Subcutaneous abdominal adipose tissue (tissue), 5 donors: ENCODE measurements around the gene PHLDA1.

Source experiments
- H3K27ac ChIP-seq: one replicate; pipeline ENCODE4 v1.7.0; 2013; ENCODE audit warnings: low read depth, mild to moderate bottlenecking, inconsistent platforms, low read length, moderate library complexity
- H3K27me3 ChIP-seq, 5 donors: one replicate each; pipeline ENCODE4 v1.7.0; 2013; ENCODE audit warnings: low read length in 5 of 5, inconsistent platforms in 1 of 5; ENCODE audit not compliant: control insufficient read depth in 5 of 5, insufficient read depth in 4 of 5
- H3K36me3 ChIP-seq, 5 donors: one replicate each; pipeline ENCODE4 v1.7.0; 2013; ENCODE audit warnings: low read length in 5 of 5; ENCODE audit not compliant: control insufficient read depth in 5 of 5, insufficient read depth in 5 of 5
- H3K4me1 ChIP-seq, 5 donors: one replicate each; pipeline ENCODE4 v1.7.0; 2013; ENCODE audit warnings: low read length in 5 of 5, mild to moderate bottlenecking in 3 of 5, moderate library complexity in 1 of 5; ENCODE audit not compliant: control insufficient read depth in 5 of 5, insufficient read depth in 5 of 5
- H3K4me3 ChIP-seq, 5 donors: one replicate each; pipeline ENCODE4 v1.7.0; 2013; ENCODE audit warnings: low read length in 5 of 5, low read depth in 1 of 5
- H3K9ac ChIP-seq, 5 donors: one replicate each; pipeline ENCODE4 v1.7.0; 2013; ENCODE audit warnings: low read length in 5 of 5, mild to moderate bottlenecking in 4 of 5, moderate library complexity in 3 of 5
- H3K9me3 ChIP-seq, 5 donors: one replicate each; pipeline ENCODE4 v1.7.0; 2013; ENCODE audit warnings: low read length in 5 of 5; ENCODE audit not compliant: control insufficient read depth in 5 of 5
- donor health status: healthy.
- donor health status: healthy.
- donor health status: healthy.
- donor health status: healthy.
- donor health status: healthy.

The PHLDA1 gene

GRCh38 chr12:76022506-76022905 is 9.1 kb downstream of the PHLDA1 start:
- H3K4me1 ChIP-seq, result peaks cover 3 to 18% (median 14%) of the 10 kb centered on the region in 5 donors
- H3K9me3 ChIP-seq, result no peaks in the 10 kb centered on the region
- peaks cover 0 to 2% (median 0%) of the 10 kb centered on the region in 5 donors for H3K27me3 ChIP-seq
- no peak overlapping the region for H3K9ac ChIP-seq
- H3K36me3 ChIP-seq, result no peaks in the 10 kb centered on the region
- H3K4me3 ChIP-seq, result no peak overlapping the region
- H3K27ac ChIP-seq, result no peak overlapping the region

- Histone ChIP-seq H3K36me3 (no peaks in the 10 kb centered on the region), H3K4me1 (peaks cover 3 to 18% (median 14%) of the 10 kb centered on the region in 5 donors)
Observed at GRCh38 chr12:76020731-76021672, 10.6 kb downstream of the PHLDA1 start.

GRCh38 chr12:76020281-76020680 is 11.3 kb downstream of the PHLDA1 start:
- H3K4me3 ChIP-seq, result no peak overlapping the region
- H3K4me1 ChIP-seq, result peaks cover 3 to 18% (median 14%) of the 10 kb centered on the region in 5 donors
- H3K9ac ChIP-seq, result no peak overlapping the region
- no peaks in the 10 kb centered on the region for H3K27me3 ChIP-seq
- H3K27ac ChIP-seq, result no peak overlapping the region
- no peaks in the 10 kb centered on the region for H3K9me3 ChIP-seq
- H3K36me3 ChIP-seq, result no peaks in the 10 kb centered on the region

More at GRCh38 chr12:76020731-76021672, 10.6 kb downstream of the PHLDA1 start:
- Histone ChIP-seq H3K4me3 (no peak overlapping the region), H3K27me3 (no peaks in the 10 kb centered on the region), H3K27ac (peak overlapping the region; percentile 19), H3K9me3 (no peaks in the 10 kb centered on the region), H3K9ac (peak overlapping the region in 1 of 5 donors; percentile 10)

GRCh38 chr12:76018672-76019071 is 12.9 kb downstream of the PHLDA1 start:
- peaks cover 3 to 18% (median 14%) of the 10 kb centered on the region in 5 donors for H3K4me1 ChIP-seq
- no peaks in the 10 kb centered on the region for H3K36me3 ChIP-seq
- no peaks in the 10 kb centered on the region for H3K27me3 ChIP-seq
- H3K9ac ChIP-seq, result no peak overlapping the region
- H3K9me3 ChIP-seq, result no peaks in the 10 kb centered on the region
- H3K27ac ChIP-seq, result no peak overlapping the region
- H3K4me3 ChIP-seq, result no peak overlapping the region

- no peaks in the 10 kb centered on the region for H3K36me3 ChIP-seq
- no peaks in the 10 kb centered on the region for H3K27me3 ChIP-seq
- H3K9ac ChIP-seq, result no peak overlapping the region
- no peak overlapping the region for H3K27ac ChIP-seq
- H3K9me3 ChIP-seq, result no peaks in the 10 kb centered on the region
- H3K4me1 ChIP-seq, result peaks cover 3 to 18% (median 14%) of the 10 kb centered on the region in 5 donors
- H3K4me3 ChIP-seq, result no peak overlapping the region
Observed at GRCh38 chr12:76018111-76018510, 13.5 kb downstream of the PHLDA1 start.

- H3K4me3 ChIP-seq, result no peak overlapping the region
- no peak overlapping the region for H3K9ac ChIP-seq
- no peak overlapping the region for H3K27ac ChIP-seq
- H3K36me3 ChIP-seq, result no peaks in the 10 kb centered on the region
- no peaks in the 10 kb centered on the region for H3K9me3 ChIP-seq
- H3K4me1 ChIP-seq, result peaks cover 0 to 5% (median 0%) of the 10 kb centered on the region in 5 donors
- no peaks in the 10 kb centered on the region for H3K27me3 ChIP-seq
Observed at GRCh38 chr12:76014007-76014406, 17.6 kb downstream of the PHLDA1 start.

GRCh38 chr12:76013603-76014002 is 18.0 kb downstream of the PHLDA1 start:
- H3K9ac ChIP-seq, result no peak overlapping the region
- no peaks in the 10 kb centered on the region for H3K36me3 ChIP-seq
- no peaks in the 10 kb centered on the region for H3K9me3 ChIP-seq
- no peak overlapping the region for H3K4me3 ChIP-seq
- H3K27me3 ChIP-seq, result no peaks in the 10 kb centered on the region
- peaks cover 0 to 5% (median 0%) of the 10 kb centered on the region in 5 donors for H3K4me1 ChIP-seq
- no peak overlapping the region for H3K27ac ChIP-seq

- Histone ChIP-seq H3K9me3 (no peaks in the 10 kb centered on the region), H3K27me3 (no peaks in the 10 kb centered on the region), H3K9ac (no peak overlapping the region), H3K36me3 (no peaks in the 10 kb centered on the region), H3K4me3 (no peak overlapping the region), H3K4me1 (no peaks in the 10 kb centered on the region), H3K27ac (no peak overlapping the region)
Observed at GRCh38 chr12:76012644-76013043, 18.9 kb downstream of the PHLDA1 start.

GRCh38 chr12:76010732-76011458 is 20.7 kb downstream of the PHLDA1 start:
- no peaks in the 10 kb centered on the region for H3K9me3 ChIP-seq
- H3K4me3 ChIP-seq, result no peak overlapping the region
- no peaks in the 10 kb centered on the region for H3K27me3 ChIP-seq
- H3K9ac ChIP-seq, result no peak overlapping the region
- no peak overlapping the region for H3K27ac ChIP-seq
- H3K4me1 ChIP-seq, result no peaks in the 10 kb centered on the region
- no peaks in the 10 kb centered on the region for H3K36me3 ChIP-seq

GRCh38 chr12:76008428-76008827 is 23.1 kb downstream of the PHLDA1 start:
- no peaks in the 10 kb centered on the region for H3K27me3 ChIP-seq
- H3K36me3 ChIP-seq, result no peaks in the 10 kb centered on the region
- no peaks in the 10 kb centered on the region for H3K4me1 ChIP-seq
- H3K9me3 ChIP-seq, result no peaks in the 10 kb centered on the region
- H3K4me3 ChIP-seq, result no peak overlapping the region
- no peak overlapping the region for H3K27ac ChIP-seq
- H3K9ac ChIP-seq, result no peak overlapping the region
